Smooth muscle cell (in vitro differentiated cells): Measurements from ENCODE around the gene FGF14. TPM values are rescaled to one million over a fixed set of nuclear protein-coding genes. Genes with fewer than 3 reads are reported as not detected.

ENCODE experiments used
- DNase-seq: peaks from one replicate; lab custom pipeline; 2025; ENCODE audit not compliant: unreplicated experiment; lab: John Stamatoyannopoulos, UW
- H2AFZ ChIP-seq: fragments of 200-600 bp; sonication (generic); 2 replicates; pipeline ENCODE4 v1.6.0; 2016; ENCODE audit warnings: antibody characterized with exemption, low read depth, mild to moderate bottlenecking
- H3F3A ChIP-seq: fragments of 200-600 bp; sonication (generic); 2 replicates; pipeline ENCODE4 v1.6.0; 2017; ENCODE audit warnings: antibody characterized with exemption, low read depth
- H3K27ac ChIP-seq: fragments of 200-600 bp; sonication (generic); 2 replicates; pipeline ENCODE4 v1.5.1; 2016; ENCODE audit warnings: low read depth, mild to moderate bottlenecking
- H3K27me3 ChIP-seq: fragments of 200-600 bp; sonication (generic); 2 replicates; pipeline ENCODE4 v1.6.1; 2016; ENCODE audit warnings: low read depth, mild to moderate bottlenecking
- H3K36me3 ChIP-seq: fragments of 200-600 bp; sonication (generic); 2 replicates; pipeline ENCODE4 v1.5.1; 2016; ENCODE audit warnings: low read depth
- H3K4me1 ChIP-seq: fragments of 200-600 bp; sonication (generic); 2 replicates; pipeline ENCODE4 v1.5.1; 2016; ENCODE audit warnings: low read depth
- H3K4me2 ChIP-seq: fragments of 200-600 bp; sonication (generic); 2 replicates; pipeline ENCODE4 v1.6.0; 2016; ENCODE audit warnings: mild to moderate bottlenecking
- H3K4me3 ChIP-seq: fragments of 200-600 bp; sonication (generic); 2 replicates; pipeline ENCODE4 v1.5.1; 2016; ENCODE audit warnings: mild to moderate bottlenecking
- H3K79me2 ChIP-seq: fragments of 200-600 bp; sonication (generic); 2 replicates; pipeline ENCODE4 v1.6.0; 2016; ENCODE audit warnings: low read depth, mild to moderate bottlenecking
- H3K9ac ChIP-seq: fragments of 200-600 bp; sonication (generic); 2 replicates; pipeline ENCODE4 v1.6.0; 2016; ENCODE audit warnings: low read depth
- H3K9me3 ChIP-seq: fragments of 200-600 bp; sonication (generic); replicated peaks from 2 replicates; pipeline ENCODE4 v1.5.1; 2016; ENCODE audit warnings: low read depth
- H4K20me1 ChIP-seq: fragments of 200-600 bp; sonication (generic); 2 replicates; pipeline ENCODE4 v1.6.0; 2016; ENCODE audit warnings: low read depth
- CTCF ChIP-seq: fragments of 200-600 bp; sonication (generic); IDR thresholded peaks from 2 replicates; pipeline ENCODE4 v1.5.1; 2017; ENCODE audit warnings: borderline replicate concordance, mild to moderate bottlenecking, antibody characterized with exemption; ENCODE audit not compliant: insufficient read depth, poor library complexity, severe bottlenecking
- WGBS: methylation state at CpG from one replicate; pipeline ENCODE4 v1.1.7; 2016; ENCODE audit warnings: low lambda C conversion rate; 5-methylcytosine and 5-hydroxymethylcytosine counted together
- polyA plus RNA-seq: library from polyadenylated mRNA; unstranded; fragments of >200 nt; fragmentation: Nextera tagmentation; extraction: Ambion mirVana; gene quantifications from 2 replicates; pipeline ENCODE4 v1.2.1, GENCODE V29; 2016
- total RNA-seq: library from RNA; depleted of rRNA; stranded (reverse); fragments of >200 nt; gene quantifications from 2 replicates; pipeline ENCODE4 v1.2.3, GENCODE V29; 2014

FGF14 gene
- total and polyA plus RNA-seq, 2 experiments from 2014 or later = 0.23 TPM; not detected in 1

- Histone ChIP-seq H3K9ac (no peak overlapping the region), H3K79me2 (no peaks in the 10 kb centered on the region), H3K4me2 (no peak overlapping the region), H3K4me3 (no peak overlapping the region), H3F3A (no peaks in the 10 kb centered on the region), H3K27me3 (no peaks in the 10 kb centered on the region), H4K20me1 (no peaks in the 10 kb centered on the region), H3K9me3 (no peaks in the 10 kb centered on the region), H3K4me1 (no peaks in the 10 kb centered on the region), H3K36me3 (no peaks in the 10 kb centered on the region), H3K27ac (no peak overlapping the region), H2AFZ (no peak overlapping the region)
- WGBS = 92% methylated on average over 6 of the region's 6 CpGs
- DNase-seq = no peak
- TF ChIP-seq CTCF = no peak
Measured at GRCh38 chr13:101709952-101710351, 691.9 kb downstream of the FGF14 start.

GRCh38 chr13:101708115-101708514 is 693.7 kb downstream of the FGF14 start:
- H3K4me1 ChIP-seq = no peaks in the 10 kb centered on the region
- no peak for DNase-seq
- no peaks in the 10 kb centered on the region for H3K36me3 ChIP-seq
- H3K27ac ChIP-seq = no peak overlapping the region
- no peaks in the 10 kb centered on the region for H3K27me3 ChIP-seq
- TF ChIP-seq CTCF = no peak
- no peak overlapping the region for H3K4me3 ChIP-seq
- no peak overlapping the region for H2AFZ ChIP-seq
- 95% methylated on average over 1 of the region's 1 CpG for WGBS
- H3K9me3 ChIP-seq = no peaks in the 10 kb centered on the region
- no peak overlapping the region for H3K4me2 ChIP-seq
- H3K9ac ChIP-seq = no peak overlapping the region
- H3K79me2 ChIP-seq = no peaks in the 10 kb centered on the region
- no peaks in the 10 kb centered on the region for H3F3A ChIP-seq
- H4K20me1 ChIP-seq = no peaks in the 10 kb centered on the region

GRCh38 chr13:101707659-101708058 is 694.2 kb downstream of the FGF14 start:
- DNase-seq = no peak
- Histone ChIP-seq H4K20me1 (no peaks in the 10 kb centered on the region), H2AFZ (no peak overlapping the region), H3K9ac (no peak overlapping the region), H3K36me3 (no peaks in the 10 kb centered on the region), H3K79me2 (no peaks in the 10 kb centered on the region), H3K4me3 (no peak overlapping the region), H3F3A (no peaks in the 10 kb centered on the region), H3K4me1 (no peaks in the 10 kb centered on the region), H3K9me3 (no peaks in the 10 kb centered on the region), H3K27ac (no peak overlapping the region), H3K4me2 (no peak overlapping the region), H3K27me3 (no peaks in the 10 kb centered on the region)
- TF ChIP-seq CTCF = no peak
- WGBS = 93% methylated on average over 2 of the region's 2 CpGs

- H3F3A ChIP-seq = no peaks in the 10 kb centered on the region
- H3K27me3 ChIP-seq = no peaks in the 10 kb centered on the region
- no peaks in the 10 kb centered on the region for H3K4me1 ChIP-seq
- TF ChIP-seq CTCF = no peak
- peak overlapping the region; percentile 9 for H3K4me2 ChIP-seq
- no peaks in the 10 kb centered on the region for H3K79me2 ChIP-seq
- no peak overlapping the region for H2AFZ ChIP-seq
- no peaks in the 10 kb centered on the region for H3K36me3 ChIP-seq
- DNase-seq = no peak
- 31% methylated on average over 6 of the region's 6 CpGs for WGBS
- no peak overlapping the region for H3K9ac ChIP-seq
- no peaks in the 10 kb centered on the region for H4K20me1 ChIP-seq
- H3K9me3 ChIP-seq = no peaks in the 10 kb centered on the region
- no peak overlapping the region for H3K27ac ChIP-seq
- H3K4me3 ChIP-seq = no peak overlapping the region
Measured at GRCh38 chr13:101706651-101707050, 695.2 kb downstream of the FGF14 start.
